Gastroesophageal sphincter (tissue), 4 donors: ENCODE measurements around the gene PHC2. TPM values are rescaled to one million over a fixed set of nuclear protein-coding genes. Genes with fewer than 3 reads are reported as not detected.

ENCODE experiments used
- ATAC-seq: fragments of 150-250 bp; one replicate; pipeline ENCODE4 v1.9.1; 2016; ENCODE audit warnings: mild to moderate bottlenecking, moderate library complexity
- H3K27ac ChIP-seq, 4 donors: fragments of 200-600 bp; sonication (generic) in 3 of 4; 1 replicate in 3 of 4; 2 replicates in 1 of 4; pipeline ENCODE4 v1.5.1; 2016 to 2019
- H3K27me3 ChIP-seq: fragments of 200-600 bp; sonication (generic); one replicate; pipeline ENCODE4 v1.5.1; 2019
- H3K36me3 ChIP-seq, 2 donors: fragments of 200-600 bp; sonication (generic); one replicate each; pipeline ENCODE4 v1.5.1; 2019; ENCODE audit warnings: control low read depth in 1 of 2
- H3K4me1 ChIP-seq, 3 donors: fragments of 200-600 bp; sonication (generic); 1 replicate in 2 of 3; 2 replicates in 1 of 3; pipeline ENCODE4 v1.5.1; 2016 to 2019; ENCODE audit warnings: control low read depth in 2 of 3
- H3K4me3 ChIP-seq, 2 donors: fragments of 200-600 bp; sonication (generic); one replicate each; pipeline ENCODE4 v1.5.1; 2019; ENCODE audit warnings: mild to moderate bottlenecking in 1 of 2, moderate library complexity in 1 of 2
- H3K9me3 ChIP-seq, 3 donors: fragments of 200-600 bp; sonication (generic); one replicate each; pipeline ENCODE4 v1.5.1; 2017 to 2019; ENCODE audit warnings: control low read depth in 2 of 3
- EP300 ChIP-seq: sonication (generic); formaldehyde crosslinking; IDR thresholded peaks from one replicate; pipeline ENCODE4 v1.6.1; 2017; ENCODE audit warnings: antibody characterized with exemption, mild to moderate bottlenecking
- POLR2A ChIP-seq, 2 donors: fragments of 450-650 bp; IDR thresholded peaks; one replicate each; pipeline ENCODE4 v1.6.1; 2017; ENCODE audit warnings: antibody characterized with exemption in 2 of 2, mild to moderate bottlenecking in 2 of 2, moderate library complexity in 1 of 2
- POLR2AphosphoS5 ChIP-seq: sonication (generic); formaldehyde crosslinking; IDR thresholded peaks from one replicate; pipeline ENCODE4 v1.6.1; 2017; ENCODE audit warnings: antibody characterized with exemption
- WGBS, 2 donors: methylation state at CpG; one replicate each; pipeline ENCODE4 v1.1.5; 2018; ENCODE audit warnings: low coverage in 1 of 2; 5-methylcytosine and 5-hydroxymethylcytosine counted together
- total RNA-seq, 4 donors: library from RNA; depleted of rRNA; stranded (reverse); fragments of >200 nt; gene quantifications; one replicate each; pipeline ENCODE4 v1.1.0, GENCODE V29; 2016
- TF ChIP-seq, protein P1 (sequence below), 4 experiments: fragments of 200-600 bp in 2 of 4; fragments of 450-650 bp in 2 of 4; sonication (generic) in 1 of 4; IDR thresholded peaks; one replicate each; pipeline ENCODE4 v1.5.1; 2017 to 2019; ENCODE audit warnings: antibody characterized with exemption in 4 of 4, mild to moderate bottlenecking in 2 of 4, moderate library complexity in 2 of 4

Gene PHC2, protein sequence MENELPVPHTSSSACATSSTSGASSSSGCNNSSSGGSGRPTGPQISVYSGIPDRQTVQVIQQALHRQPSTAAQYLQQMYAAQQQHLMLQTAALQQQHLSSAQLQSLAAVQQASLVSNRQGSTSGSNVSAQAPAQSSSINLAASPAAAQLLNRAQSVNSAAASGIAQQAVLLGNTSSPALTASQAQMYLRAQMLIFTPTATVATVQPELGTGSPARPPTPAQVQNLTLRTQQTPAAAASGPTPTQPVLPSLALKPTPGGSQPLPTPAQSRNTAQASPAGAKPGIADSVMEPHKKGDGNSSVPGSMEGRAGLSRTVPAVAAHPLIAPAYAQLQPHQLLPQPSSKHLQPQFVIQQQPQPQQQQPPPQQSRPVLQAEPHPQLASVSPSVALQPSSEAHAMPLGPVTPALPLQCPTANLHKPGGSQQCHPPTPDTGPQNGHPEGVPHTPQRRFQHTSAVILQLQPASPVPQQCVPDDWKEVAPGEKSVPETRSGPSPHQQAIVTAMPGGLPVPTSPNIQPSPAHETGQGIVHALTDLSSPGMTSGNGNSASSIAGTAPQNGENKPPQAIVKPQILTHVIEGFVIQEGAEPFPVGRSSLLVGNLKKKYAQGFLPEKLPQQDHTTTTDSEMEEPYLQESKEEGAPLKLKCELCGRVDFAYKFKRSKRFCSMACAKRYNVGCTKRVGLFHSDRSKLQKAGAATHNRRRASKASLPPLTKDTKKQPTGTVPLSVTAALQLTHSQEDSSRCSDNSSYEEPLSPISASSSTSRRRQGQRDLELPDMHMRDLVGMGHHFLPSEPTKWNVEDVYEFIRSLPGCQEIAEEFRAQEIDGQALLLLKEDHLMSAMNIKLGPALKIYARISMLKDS
- total RNA-seq = 100 to 1,000 TPM in 3 of 4 donors, 10 to 100 TPM in 1; 99.8 to 223 (median 181) TPM

DNA sequence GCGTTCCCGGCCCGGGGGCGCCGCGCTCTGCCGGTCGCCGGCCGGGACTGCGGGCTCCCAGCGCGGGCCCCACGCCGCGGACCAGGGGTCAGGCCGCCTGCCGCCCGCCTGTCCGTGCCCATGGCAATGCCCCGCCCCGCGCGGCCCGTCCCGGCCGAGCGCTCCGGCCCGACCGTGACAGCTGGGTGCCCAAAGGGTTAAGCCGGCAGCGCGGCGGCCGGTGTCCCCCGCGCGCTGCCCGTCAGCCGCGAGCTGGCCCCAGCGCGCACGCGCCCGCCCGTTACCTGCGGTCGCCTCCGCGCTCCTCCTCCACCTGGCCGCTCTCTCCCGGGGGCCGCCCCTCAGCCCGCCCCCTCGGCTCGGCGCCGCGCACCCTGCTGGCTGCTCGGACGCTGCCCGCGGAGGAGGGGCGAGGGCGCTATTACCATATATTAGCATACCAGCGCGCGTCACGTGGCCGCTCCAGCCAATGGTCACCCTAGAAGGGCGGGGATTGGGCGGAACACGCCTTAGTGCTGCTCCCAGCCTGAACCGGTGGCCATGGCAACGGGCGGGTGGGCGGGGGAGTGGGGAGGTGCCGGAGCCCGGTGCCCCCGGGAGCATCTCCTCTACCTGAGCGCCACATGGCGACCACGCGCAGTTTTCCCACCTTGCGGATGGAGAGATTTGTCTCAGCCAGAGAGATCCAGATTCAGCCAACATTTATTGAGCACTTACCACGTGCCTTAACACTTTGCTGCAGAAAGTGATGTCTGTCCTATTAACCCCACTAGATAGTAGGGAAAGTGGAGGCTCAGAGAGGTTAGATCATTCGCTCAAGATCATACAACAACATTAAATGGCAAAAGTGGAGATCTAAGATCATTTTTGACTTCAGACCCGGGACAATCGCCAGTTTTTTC lies at the start of gene PHC2:
Gene PHC2, minus strand, starts transcription at position 404 of the 902 bp plus-strand sequence. CDS start 55,556 bp downstream, outside the sequence.
- no peaks in the 10 kb centered on the region for H3K9me3 ChIP-seq
- no peaks in the 10 kb centered on the region for H3K36me3 ChIP-seq
- H3K4me1 ChIP-seq = peaks cover 0 to 48% (median 6%) of the 10 kb centered on the region in 3 donors
- H3K27ac ChIP-seq = peak within 1 kb of the TSS in 3 of 4 donors; percentile 83 to 92 (median 86)
- TF ChIP-seq POLR2AphosphoS5 = peak; percentile 65
- TF ChIP-seq POLR2A (IDR thresholded peaks at IDR 0.05) = peak; percentile 46 to 56
- TF ChIP-seq, protein P1, sequence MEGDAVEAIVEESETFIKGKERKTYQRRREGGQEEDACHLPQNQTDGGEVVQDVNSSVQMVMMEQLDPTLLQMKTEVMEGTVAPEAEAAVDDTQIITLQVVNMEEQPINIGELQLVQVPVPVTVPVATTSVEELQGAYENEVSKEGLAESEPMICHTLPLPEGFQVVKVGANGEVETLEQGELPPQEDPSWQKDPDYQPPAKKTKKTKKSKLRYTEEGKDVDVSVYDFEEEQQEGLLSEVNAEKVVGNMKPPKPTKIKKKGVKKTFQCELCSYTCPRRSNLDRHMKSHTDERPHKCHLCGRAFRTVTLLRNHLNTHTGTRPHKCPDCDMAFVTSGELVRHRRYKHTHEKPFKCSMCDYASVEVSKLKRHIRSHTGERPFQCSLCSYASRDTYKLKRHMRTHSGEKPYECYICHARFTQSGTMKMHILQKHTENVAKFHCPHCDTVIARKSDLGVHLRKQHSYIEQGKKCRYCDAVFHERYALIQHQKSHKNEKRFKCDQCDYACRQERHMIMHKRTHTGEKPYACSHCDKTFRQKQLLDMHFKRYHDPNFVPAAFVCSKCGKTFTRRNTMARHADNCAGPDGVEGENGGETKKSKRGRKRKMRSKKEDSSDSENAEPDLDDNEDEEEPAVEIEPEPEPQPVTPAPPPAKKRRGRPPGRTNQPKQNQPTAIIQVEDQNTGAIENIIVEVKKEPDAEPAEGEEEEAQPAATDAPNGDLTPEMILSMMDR (IDR thresholded peaks at IDR 0.05) = peak in 3 of 4 experiments; percentile 43 to 50 (median 50)
- TF ChIP-seq EP300 = no peak
- peak within 1 kb of the TSS; percentile 65 to 72 for H3K4me3 ChIP-seq
- no peaks in the 10 kb centered on the region for H3K27me3 ChIP-seq
- WGBS, 2 donors = 21 to 37% methylated on average over 3 to 4 of the region's 91 CpGs
- peak; percentile 97 for ATAC-seq

DNA sequence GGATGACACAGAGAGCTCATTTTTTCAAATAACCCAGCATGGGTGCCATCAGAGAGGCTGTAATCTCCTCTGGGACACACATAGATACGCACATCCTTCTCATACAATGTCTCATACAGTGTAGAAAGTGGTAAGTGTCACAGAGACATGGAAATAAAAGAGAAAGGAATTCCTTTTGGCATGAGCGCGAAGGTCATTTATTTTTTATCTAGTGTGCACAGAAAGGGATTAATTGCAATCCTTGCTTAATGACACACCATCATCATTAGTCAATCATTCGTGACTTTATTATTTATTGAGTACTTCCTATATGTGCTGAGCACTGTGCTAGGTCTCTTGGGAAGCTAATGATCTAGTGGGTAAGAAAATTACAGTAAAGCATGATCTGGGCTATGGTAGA lies 46.6 kb upstream of the PHC2 start:
- H3K36me3 ChIP-seq = peaks cover 0 to 36% of the 10 kb centered on the region in 2 donors
- no peak for ATAC-seq
- no peaks in the 10 kb centered on the region for H3K27me3 ChIP-seq
- no peak overlapping the region for H3K4me3 ChIP-seq
- no peaks in the 10 kb centered on the region for H3K9me3 ChIP-seq
- 73 to 91% methylated on average over 4 of the region's 4 CpGs for WGBS, 2 donors
- no peak overlapping the region for H3K27ac ChIP-seq
- H3K4me1 ChIP-seq = peaks cover 0 to 16% (median 5%) of the 10 kb centered on the region in 3 donors
- TF ChIP-seq POLR2A (IDR thresholded peaks at IDR 0.05) (no peak), EP300 (no peak), POLR2AphosphoS5 (no peak)
- TF ChIP-seq, protein P1 (IDR thresholded peaks at IDR 0.05) = no peak

DNA sequence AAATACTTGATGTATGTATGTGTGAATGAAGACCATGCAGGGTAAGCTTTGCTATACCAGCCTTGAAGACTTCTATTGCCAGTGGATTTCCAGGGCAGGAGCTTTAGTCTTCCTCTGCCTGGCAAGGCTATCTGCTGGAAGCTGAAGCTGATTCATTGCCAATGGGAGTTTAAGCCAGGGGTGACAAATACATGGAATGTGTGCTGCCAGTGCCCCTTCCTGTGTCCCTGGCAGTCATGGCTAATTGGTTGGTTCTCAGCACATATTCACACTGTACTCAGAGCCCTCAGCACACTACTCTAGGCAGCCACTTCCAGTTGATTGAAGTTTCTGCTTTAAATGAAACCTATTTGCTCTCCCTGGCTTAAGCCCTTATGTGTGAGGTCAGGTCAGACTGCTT lies 43.0 kb upstream of the PHC2 start:
- H3K4me1 ChIP-seq = peaks cover 0 to 48% (median 5%) of the 10 kb centered on the region in 3 donors
- no peak overlapping the region for H3K4me3 ChIP-seq
- no peaks in the 10 kb centered on the region for H3K9me3 ChIP-seq
- ATAC-seq = no peak
- peaks cover 0 to under 1% of the 10 kb centered on the region in 2 donors for H3K36me3 ChIP-seq
- TF ChIP-seq, protein P1 (IDR thresholded peaks at IDR 0.05) = no peak
- TF ChIP-seq POLR2AphosphoS5 (no peak), EP300 (no peak), POLR2A (IDR thresholded peaks at IDR 0.05) (no peak)
- H3K27me3 ChIP-seq = no peaks in the 10 kb centered on the region
- no peak overlapping the region for H3K27ac ChIP-seq

DNA sequence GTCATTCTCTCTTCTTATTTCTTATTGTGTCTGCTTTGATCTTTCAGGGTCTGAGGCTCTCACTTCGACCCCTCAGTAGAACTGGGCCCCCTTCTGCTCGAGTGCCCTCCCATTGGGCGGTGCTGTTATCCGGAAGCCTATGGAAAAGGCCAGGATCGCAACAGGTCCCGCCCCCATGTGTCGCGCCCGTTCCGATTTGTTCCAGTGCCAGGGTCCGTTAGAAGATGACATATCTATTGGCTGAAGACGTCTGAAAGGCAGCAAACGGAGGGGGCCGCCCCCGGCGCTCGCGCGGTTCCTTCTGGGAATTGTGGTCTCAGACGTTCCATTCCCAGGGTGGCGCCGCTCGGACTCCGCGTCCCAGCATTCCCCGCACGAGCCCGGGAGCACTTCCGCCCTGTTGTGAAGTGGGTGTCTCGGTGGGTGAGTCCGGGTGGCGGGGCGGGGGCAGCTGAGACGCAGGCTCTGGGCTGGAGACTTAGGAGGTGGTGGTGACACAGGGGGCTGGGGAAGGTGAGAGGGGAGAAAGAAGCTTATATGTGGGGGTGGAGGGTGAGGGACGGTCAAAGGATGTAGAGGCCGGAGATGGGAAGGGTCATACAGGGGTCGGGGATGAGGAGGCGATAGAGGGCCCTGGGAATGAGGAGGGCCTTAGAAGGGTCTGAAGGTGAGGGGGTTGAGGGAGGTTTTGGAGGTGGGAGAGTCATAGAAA lies 41.5 kb upstream of the PHC2 start, which contains the start of gene ZSCAN20:
Gene ZSCAN20, plus strand, starts transcription at position 377 of the 712 bp plus-strand sequence. CDS start 6,644 bp downstream, outside the sequence.
- Histone ChIP-seq H3K9me3 (no peaks in the 10 kb centered on the region), H3K4me3 (peak within 1 kb of the TSS; percentile 58 to 70), H3K36me3 (no peaks in the 10 kb centered on the region), H3K27me3 (no peaks in the 10 kb centered on the region), H3K4me1 (peaks cover 0 to 56% (median 5%) of the 10 kb centered on the region in 3 donors), H3K27ac (peak within 1 kb of the TSS; percentile 47 to 86 (median 84))
- 0 to 1% methylated on average over 13 to 22 of the region's 38 CpGs for WGBS, 2 donors
- TF ChIP-seq EP300 (no peak), POLR2AphosphoS5 (peak; percentile 88), POLR2A (IDR thresholded peaks at IDR 0.05) (peak in 1 of 2 donors; percentile 34)
- TF ChIP-seq, protein P1 (IDR thresholded peaks at IDR 0.05) = peak in 1 of 4 experiments; percentile 34
- ATAC-seq = peak; percentile 98
